Measurements from ENCODE around the gene NUMB.
A peak's percentile ranks its signal among the peaks of the same experiment; 100 is the strongest.
"Not testable (repeated sequence)": the region's sequence is repeated elsewhere in the genome, so short reads cannot be mapped to it uniquely, and the experiment has no call there.

Gene NUMB

GRCh38 chr14:73359445-73359844, 98.9 kb downstream of the NUMB start:
- no peak for DNase-seq (ENCODE audit: low spot score)

- no peak for DNase-seq (ENCODE audit: low spot score)
Measured at GRCh38 chr14:73358187-73358586, 100.2 kb downstream of the NUMB start.

- not testable (repeated sequence) for DNase-seq (ENCODE audit: low spot score)
Measured at GRCh38 chr14:73349091-73349490, 109.3 kb downstream of the NUMB start.

- DNase-seq (ENCODE audit: low spot score) = no peak
Measured at GRCh38 chr14:73344319-73344718, 114.0 kb downstream of the NUMB start.

GRCh38 chr14:73342670-73343069, 115.7 kb downstream of the NUMB start:
- DNase-seq (ENCODE audit: low spot score) = no peak

GRCh38 chr14:73339846-73340595, 118.3 kb downstream of the NUMB start:
- DNase-seq (ENCODE audit: low spot score) = no peak

- DNase-seq (ENCODE audit: low spot score) = no peak
Measured at GRCh38 chr14:73339206-73339605, 119.1 kb downstream of the NUMB start.

GRCh38 chr14:73338551-73338950, 119.8 kb downstream of the NUMB start:
- DNase-seq (ENCODE audit: low spot score) = no peak

GRCh38 chr14:73333031-73333430, 125.3 kb downstream of the NUMB start:
- no peak for DNase-seq (ENCODE audit: low spot score)

- no peak for DNase-seq (ENCODE audit: low spot score)
Measured at GRCh38 chr14:73325630-73326299, 132.6 kb downstream of the NUMB start.

GRCh38 chr14:73325063-73325462, 133.3 kb downstream of the NUMB start:
- DNase-seq (ENCODE audit: low spot score) = no peak

- no peak for DNase-seq (ENCODE audit: low spot score)
Measured at GRCh38 chr14:73324533-73324932, 133.8 kb downstream of the NUMB start.

GRCh38 chr14:73323896-73324399, 134.4 kb downstream of the NUMB start:
- no peak for DNase-seq (ENCODE audit: low spot score)

GRCh38 chr14:73313151-73313550, 145.2 kb downstream of the NUMB start:
- no peak for DNase-seq (ENCODE audit: low spot score)

- DNase-seq (ENCODE audit: low spot score) = peak; percentile 37
Measured at GRCh38 chr14:73312687-73313086, 145.7 kb downstream of the NUMB start.

- DNase-seq (ENCODE audit: low spot score) = no peak
Measured at GRCh38 chr14:73311708-73312030, 146.7 kb downstream of the NUMB start.

- DNase-seq (ENCODE audit: low spot score) = not testable (repeated sequence)
Measured at GRCh38 chr14:73309207-73309606, 149.1 kb downstream of the NUMB start.

- no peak for DNase-seq (ENCODE audit: low spot score)
Measured at GRCh38 chr14:73307261-73307660, 151.1 kb downstream of the NUMB start.

GRCh38 chr14:73305499-73305898, 152.8 kb downstream of the NUMB start:
- DNase-seq (ENCODE audit: low spot score) = no peak

GRCh38 chr14:73295198-73295796, 163.0 kb downstream of the NUMB start:
- peak; percentile 36 for DNase-seq (ENCODE audit: low spot score)

GRCh38 chr14:73293782-73294781, 164.3 kb downstream of the NUMB start:
- no peak for DNase-seq (ENCODE audit: low spot score)

- no peak for DNase-seq (ENCODE audit: low spot score)
Measured at GRCh38 chr14:73290279-73290678, 168.1 kb downstream of the NUMB start.

All from COLO829 (cell line).